Measurements from ENCODE around the gene RFT1.

RFT1 gene

DNA sequence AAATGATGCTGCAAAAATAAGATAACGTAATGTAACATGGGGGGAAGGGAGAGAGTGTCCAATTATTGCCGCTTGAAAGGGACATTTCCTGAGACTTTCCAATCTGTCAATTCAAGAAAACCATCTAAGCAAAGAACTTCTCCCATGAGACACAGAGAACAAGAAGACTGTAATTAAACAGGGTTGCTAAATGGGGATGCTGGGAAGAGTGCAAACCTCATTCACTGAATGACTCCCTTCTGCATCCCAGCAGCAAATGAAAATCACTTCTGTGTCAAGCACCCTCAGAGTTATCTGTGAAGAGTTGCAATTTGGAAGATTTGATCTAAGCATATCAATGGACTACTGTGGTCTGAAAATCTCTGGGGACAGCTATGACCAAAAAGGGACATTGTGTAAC lies 3.6 kb downstream of the RFT1 start:
- DNase-seq (ENCODE audit: low read depth, low spot score) = no peak

DNA sequence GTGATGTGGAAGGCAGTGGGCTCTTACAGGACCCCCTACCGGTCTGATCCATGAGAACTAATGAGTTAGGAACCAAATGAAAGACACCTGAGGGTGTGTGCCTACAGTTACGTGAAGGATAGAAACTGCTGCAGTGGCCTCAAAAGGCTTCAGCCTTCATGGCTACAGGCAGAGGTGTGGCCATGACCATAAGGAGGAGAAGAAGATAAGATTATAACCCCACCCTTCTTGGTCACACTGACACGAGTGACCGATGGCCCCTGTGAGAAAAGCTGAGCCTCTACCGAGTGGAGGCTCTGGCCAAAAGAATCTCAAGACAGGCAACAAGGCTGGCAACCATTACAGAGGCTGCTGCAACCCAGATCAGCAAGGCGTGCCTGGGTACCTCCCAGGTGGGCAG lies 6.3 kb downstream of the RFT1 start:
- DNase-seq (ENCODE audit: low read depth, low spot score) = no peak

GRCh38 chr3:53123510-53123909 lies 6.7 kb downstream of the RFT1 start:
- no peak for DNase-seq (ENCODE audit: low read depth, low spot score)

- no peak for DNase-seq (ENCODE audit: low read depth, low spot score)
These were observed 7.3 kb downstream of the RFT1 start for GRCh38 chr3:53122933-53123305.

DNA sequence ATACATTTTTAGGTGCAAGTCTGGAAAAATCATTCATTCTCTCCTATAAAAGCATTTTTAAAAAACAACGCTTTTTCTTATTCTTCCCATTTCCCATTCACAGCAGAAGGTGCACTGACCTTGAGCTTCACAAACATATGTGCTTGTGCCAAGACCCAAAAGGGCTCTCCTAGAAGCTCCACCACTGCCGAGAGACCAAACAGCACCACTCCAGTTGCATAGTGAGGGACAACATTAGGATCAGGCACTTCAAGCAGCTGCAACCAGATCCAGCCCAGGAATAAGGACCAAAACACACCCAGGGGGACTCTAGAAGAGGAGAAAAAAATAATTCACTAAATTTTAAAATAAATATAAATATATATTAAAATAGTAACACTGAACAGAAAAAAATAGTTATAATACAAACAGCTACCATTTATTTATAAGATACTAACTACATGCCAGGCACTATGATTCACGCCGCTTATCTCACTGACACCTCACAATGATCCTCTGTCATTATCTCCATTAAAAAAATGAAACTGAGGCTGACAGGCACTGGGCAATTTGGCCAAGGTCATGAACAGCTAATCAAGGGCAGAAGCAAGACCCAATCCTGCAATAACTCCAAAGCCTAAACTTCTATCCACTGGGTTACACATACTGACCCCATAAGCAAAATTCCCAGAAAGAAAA lies 7.8 kb downstream of the RFT1 start:
- DNase-seq (ENCODE audit: low read depth, low spot score) = no peak

DNA sequence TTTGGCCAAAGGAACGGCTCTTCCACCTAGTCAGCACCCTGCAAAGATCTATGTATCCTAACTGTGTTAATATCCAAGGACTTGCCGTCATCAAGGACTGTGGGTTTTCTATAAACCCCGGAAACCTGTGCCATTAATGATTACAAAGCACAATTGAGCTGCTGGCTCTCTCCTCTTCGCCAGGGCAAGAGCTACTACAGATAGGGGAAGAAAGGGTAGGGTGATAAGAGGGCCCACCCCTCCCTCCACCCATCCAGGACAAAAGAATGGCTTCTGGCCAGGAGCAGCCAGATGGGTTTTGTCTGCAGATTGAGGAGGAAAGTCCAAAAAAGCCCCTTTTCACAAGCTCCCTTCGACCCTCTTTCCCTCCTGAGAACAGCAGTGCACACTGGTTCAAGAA lies 9.9 kb downstream of the RFT1 start:
- no peak for DNase-seq (ENCODE audit: low read depth, low spot score)

- no peak for DNase-seq (ENCODE audit: low read depth, low spot score)
These were observed 13.3 kb downstream of the RFT1 start for GRCh38 chr3:53116956-53117355.

DNA sequence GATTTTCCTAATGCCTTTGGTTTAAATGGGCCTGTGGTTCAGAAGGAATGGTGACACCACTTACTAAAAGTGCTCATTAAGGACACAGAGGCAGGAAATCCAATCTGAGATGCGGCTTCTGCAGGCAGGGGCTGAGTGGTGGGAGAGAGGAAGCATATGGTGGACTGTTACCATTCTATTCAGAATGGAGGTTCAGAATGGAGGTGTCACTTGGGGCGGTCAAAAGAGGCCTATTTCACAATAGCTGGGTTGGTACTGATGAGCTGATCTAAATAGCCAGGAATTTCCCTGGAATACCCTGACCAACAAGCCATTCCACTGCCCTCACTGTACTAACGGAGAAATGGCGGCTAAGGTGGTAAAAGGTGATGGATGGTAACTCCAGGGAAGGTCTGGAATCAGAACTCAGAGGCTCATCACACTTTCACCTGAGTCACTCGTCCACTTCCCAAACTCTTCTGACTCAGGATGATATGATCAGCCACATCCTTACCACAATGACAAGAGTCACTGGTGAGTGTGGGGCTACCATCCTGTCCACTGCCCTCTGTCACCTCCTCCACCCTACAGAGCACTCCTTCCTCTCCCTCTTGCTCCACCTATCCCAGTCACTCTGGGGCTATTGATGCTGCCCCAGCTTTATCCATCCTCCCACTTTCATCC lies 15.7 kb downstream of the RFT1 start:
- DNase-seq (ENCODE audit: low read depth, low spot score) = no peak

- peak; percentile 63 for DNase-seq (ENCODE audit: low read depth, low spot score)
These were observed 16.2 kb downstream of the RFT1 start for GRCh38 chr3:53114011-53114400.

DNA sequence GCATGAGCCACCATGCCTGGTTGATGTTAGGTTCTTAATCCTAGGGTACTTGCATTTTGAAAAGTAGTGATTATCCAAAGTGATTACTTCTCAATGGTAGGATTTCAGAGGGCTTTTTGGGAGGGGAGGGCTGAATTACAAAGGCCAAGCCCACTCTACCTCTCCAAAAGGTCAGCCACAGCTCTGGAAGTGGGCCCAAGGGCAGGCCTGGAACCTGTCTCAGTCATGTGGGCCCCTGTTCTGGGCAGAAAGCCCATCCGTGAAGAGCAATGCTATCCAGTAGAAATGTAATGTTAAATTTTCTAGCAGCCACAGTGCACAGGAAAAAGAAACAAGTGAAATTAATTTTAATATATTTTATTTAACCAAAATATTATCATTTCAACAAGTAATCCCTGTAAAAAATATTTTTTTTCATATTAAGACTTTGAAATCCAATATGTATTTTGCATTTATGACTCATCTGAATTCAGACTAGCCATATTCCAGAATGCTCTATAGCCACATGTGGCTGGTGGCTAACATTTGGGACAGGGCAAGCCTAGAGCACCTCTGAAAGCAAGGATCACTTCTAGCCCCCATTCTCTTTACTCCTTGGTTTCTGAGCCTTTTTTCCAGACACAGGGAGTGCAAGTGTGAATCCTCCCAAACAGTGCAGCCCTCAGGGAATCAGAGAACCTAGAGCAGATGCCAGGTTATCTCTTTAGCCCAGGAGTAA lies 16.8 kb downstream of the RFT1 start:
- no peak for DNase-seq (ENCODE audit: low read depth, low spot score)

- DNase-seq (ENCODE audit: low read depth, low spot score) = no peak
These were observed 18.4 kb downstream of the RFT1 start for GRCh38 chr3:53111822-53112221.

DNA sequence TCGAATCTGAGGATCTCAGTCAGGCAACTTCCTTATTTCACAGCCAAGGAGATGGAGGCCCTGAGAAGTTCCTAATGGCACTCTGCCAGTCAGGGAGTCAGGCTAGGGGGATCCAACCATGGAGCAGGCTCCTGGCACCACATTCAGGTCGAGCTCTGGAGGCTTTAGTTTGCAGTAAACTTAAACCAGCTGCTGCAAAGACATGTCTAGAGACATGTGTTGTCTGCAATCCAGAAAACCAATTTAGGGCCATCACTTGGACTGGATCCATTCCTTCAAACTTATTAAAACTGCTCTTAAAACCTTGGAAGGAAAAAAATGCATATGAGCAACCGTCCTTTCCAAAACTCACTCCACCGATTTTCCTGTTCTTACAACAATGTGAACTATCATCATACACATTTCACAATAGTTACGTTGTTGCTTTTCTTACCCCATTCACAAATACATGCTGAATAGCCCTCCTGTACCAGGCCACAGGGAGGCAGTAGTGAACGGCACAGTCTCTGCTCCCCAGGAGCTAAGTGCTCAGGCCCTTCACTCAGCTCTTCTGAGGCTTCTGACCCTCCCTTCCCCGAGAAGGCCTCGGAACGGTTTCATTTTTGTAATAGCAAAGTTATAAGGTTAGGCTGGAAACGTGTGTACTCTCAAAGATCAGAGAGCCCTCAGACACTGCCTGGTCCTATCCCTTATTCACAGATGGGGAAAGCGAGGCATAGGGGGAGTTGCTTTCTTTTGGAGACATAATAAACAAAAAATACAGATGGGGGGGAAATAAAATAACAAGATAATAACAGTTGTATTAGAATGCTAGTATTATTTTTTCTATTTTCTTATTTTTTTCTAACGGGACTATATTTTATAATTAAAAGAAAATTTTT lies 20.1 kb downstream of the RFT1 start:
- peak; percentile 54 for DNase-seq (ENCODE audit: low read depth, low spot score)

GRCh38 chr3:53109190-53109589 lies 21.0 kb downstream of the RFT1 start:
- no peak for DNase-seq (ENCODE audit: low read depth, low spot score)

- no peak for DNase-seq (ENCODE audit: low read depth, low spot score)
These were observed 25.5 kb downstream of the RFT1 start for GRCh38 chr3:53104762-53105161.

GRCh38 chr3:53103397-53104296 lies 26.6 kb downstream of the RFT1 start:
- no peak for DNase-seq (ENCODE audit: low read depth, low spot score)

- DNase-seq (ENCODE audit: low read depth, low spot score) = no peak
These were observed 27.6 kb downstream of the RFT1 start for GRCh38 chr3:53102601-53103147.

DNA sequence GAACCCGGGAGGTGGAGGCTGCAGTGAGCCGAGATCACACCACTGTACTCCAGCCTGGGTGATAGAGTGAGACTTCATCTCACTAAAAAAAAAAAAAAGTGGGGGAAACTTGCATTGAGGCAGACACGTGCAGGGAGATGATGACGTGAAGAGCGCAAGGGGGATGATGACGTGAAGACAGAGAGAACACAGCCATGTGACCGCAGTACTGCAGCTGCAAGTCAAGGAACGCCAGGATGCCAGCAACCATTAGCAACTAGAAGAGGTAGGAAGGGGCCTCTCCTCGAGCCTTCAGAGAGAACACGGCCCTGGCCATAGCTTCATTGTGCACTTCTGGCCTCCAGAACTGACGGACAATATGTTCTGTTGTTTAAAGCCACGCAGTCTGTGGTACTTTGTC lies 28.3 kb downstream of the RFT1 start:
- no peak for DNase-seq (ENCODE audit: low read depth, low spot score)

- no peak for DNase-seq (ENCODE audit: low read depth, low spot score)
These were observed 29.3 kb downstream of the RFT1 start for GRCh38 chr3:53100818-53101466.

DNA sequence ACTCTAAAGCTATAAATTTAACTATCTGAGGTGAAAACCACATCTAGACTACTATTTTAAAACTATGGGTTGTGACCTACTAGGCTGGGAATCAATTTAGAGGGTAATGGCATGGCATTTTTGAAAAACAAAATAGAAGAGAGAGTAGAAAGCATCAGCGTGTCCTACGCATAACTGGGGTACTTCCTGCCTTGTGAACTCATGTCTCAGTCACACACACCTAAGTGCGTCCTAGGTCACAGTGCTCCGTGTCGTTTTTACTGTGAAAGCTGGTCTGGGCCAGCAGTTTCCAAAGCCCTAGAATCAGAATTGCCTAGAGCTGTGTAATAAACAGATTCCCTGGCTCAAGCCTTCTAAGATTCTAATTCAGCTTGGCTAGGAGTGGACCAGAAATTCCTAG lies 32.3 kb downstream of the RFT1 start:
- no peak for DNase-seq (ENCODE audit: low read depth, low spot score)

DNA sequence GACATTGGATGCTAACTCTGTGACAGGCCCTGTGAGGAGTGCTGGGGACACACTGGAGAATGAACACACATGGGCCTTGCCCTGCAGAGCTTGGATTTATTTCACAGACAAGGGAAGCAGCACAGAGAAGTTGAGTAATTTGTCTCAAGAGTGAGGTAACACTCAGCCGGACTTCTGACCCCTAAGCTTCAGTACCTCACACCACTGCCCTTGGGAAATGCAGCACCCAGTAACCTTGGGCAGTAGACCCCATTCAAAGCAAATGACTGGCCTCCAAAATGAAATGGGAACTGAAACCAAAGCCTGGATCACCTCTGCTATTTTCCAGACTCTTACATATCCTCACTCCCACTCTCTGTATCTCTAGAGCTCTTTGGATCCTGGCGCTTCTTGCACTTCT lies 37.3 kb downstream of the RFT1 start:
- no peak for DNase-seq (ENCODE audit: low read depth, low spot score)
